Femur (tissue), 1 donor: ENCODE measurements around the gene KLHL35.
A peak's percentile ranks its signal among the peaks of the same experiment; 100 is the strongest.

ENCODE experiments used
- DNase-seq: peaks from one replicate; pipeline ENCODE4 v3.0.0-alpha.2; 2017

KLHL35 gene, protein sequence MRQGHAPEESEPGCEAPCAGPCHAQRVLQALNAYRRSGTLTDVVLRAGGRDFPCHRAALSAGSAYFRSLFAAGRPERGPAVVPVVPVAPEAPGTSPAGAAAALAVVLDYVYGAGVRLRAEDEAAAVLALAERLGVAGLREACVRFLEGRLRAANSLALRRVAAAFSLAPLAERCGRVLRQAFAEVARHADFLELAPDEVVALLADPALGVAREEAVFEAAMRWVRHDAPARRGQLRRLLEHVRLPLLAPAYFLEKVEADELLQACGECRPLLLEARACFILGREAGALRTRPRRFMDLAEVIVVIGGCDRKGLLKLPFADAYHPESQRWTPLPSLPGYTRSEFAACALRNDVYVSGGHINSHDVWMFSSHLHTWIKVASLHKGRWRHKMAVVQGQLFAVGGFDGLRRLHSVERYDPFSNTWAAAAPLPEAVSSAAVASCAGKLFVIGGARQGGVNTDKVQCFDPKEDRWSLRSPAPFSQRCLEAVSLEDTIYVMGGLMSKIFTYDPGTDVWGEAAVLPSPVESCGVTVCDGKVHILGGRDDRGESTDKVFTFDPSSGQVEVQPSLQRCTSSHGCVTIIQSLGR

DNA sequence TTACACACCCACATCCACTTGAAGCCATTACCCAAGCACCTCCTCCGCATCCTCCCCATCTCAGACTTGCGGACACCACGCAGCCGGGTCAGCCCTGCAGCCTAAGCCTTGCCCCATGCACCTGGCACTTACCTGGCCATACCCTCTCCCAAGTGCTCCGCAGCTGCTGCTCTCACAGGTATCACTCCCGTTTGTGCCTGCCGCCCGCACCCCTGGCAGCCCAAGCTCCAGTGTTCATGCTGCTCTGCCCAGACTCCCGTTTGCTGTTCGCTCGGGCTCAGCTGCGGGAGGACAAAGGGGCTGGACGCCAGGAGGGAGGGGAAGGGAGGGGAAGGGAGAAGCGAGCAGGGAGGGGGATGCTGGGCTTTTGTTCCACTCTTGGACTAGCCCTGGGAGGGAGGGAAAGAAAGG, at the start of gene KLHL35:
Gene KLHL35, minus strand, starts transcription at position 293 of the 411 bp plus-strand sequence. CDS start 2,574 bp downstream, outside the sequence.
- DNase-seq = no peak

DNA sequence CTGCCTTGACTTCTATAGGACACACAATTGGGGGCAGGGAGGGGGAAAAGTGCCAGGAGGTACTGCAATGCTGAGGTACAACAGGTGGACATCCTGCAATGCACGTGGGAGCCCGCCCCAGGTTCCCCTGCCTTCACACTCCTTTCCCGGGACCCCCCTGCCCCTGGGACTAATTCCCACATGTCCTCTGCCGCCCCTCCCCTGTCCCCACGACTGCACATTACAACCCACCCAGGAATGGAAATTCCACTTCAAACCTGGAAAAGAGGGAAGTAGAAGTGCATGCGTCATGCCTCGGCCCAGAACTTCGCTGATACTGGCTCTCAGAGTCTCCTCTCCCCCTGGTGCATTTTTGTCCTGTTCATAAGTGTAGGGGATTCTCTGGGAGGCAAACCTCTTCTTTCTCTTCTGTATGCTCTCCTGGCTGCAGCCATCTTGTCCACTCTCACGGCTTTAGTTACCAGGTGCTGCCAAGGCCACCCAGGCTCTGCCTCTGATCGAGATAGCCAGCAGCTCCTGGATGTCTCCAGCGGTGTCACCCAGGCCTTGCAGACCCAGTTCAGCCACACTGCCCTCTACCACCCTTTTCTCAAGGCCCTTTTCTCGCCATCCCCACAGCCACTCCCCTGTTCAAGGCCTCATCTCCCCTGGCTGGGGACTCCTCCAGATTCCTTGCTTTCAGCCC, 49.1 kb upstream of the KLHL35 start:
- DNase-seq = no peak

DNA sequence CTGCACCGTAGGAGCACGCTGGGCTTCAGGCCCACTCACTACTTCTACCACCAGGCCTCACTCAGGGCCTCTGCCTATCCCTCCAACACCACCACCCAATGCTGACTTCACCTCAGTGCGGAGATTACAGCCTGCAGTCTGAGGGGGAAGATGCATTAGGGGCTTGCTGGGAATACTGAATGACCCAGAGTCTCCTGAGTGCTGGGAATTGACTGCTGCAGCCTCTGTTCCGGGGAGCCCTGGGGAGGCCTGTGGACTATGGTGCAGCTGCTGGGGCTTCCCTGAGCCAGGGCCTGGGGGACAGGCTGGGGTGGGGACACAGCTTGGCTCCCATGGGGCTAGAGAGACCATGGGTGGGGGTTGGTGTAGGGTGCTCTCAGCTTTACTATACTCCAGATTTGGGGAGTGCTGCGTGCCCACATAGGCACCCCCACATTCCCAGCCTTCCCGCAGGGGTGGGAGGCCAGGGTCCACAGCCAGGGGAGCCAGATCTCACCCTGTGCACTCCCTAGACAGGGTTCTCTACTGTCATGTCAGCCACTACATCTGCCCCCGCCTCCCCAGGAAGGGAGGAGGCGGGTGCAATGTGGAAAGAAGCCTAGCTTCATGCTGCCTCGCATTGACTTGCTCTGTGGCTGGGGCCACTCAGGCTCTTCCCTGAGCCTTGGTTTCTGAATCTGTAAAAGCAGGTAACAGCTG, 48.4 kb upstream of the KLHL35 start:
- no peak for DNase-seq

DNA sequence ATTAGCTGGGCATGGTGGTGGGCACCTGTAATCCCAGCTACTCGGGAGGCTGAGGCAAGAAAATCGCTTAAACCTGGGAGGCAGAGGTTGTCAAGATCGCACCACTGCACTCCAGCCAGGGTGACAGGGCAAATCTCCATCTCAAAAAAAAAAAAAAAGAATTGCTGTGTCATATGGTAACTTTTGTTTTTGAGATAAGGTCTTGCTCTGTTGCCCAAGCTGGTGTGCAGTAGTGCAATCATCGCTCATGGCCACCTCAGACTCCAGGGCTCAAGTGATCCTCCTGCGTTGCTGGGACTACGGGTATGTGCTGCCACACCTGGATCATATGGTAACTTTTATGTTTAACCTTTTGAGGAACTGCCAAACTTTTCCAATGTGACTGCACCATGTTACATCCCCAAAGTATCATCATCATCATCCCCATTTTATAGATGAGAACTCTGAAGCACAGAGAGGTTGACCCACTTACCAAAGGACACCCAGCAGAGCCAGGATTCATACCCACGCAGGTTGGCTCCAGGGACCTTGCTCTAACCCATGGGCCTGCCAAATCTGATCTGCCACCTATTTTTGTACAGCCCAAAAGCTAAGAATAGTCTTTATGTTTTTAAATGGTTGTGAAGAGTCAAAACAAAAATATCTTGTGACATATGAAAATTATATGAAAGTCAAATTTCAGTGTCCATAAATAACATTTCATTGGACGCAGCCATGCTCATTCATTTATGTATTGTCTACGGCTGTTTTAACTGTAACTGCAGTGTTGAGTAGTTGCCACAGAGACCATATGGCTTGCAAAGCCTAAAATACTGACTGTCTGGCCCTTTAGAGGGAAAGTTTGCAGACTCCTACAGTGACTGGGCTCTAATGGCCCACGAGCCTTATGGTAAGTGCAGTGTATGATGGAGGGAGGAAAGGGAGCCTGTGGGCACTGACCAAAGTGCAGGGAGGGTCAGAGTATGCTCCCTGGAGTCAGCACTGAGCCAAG, 47.5 kb upstream of the KLHL35 start:
- DNase-seq = no peak

DNA sequence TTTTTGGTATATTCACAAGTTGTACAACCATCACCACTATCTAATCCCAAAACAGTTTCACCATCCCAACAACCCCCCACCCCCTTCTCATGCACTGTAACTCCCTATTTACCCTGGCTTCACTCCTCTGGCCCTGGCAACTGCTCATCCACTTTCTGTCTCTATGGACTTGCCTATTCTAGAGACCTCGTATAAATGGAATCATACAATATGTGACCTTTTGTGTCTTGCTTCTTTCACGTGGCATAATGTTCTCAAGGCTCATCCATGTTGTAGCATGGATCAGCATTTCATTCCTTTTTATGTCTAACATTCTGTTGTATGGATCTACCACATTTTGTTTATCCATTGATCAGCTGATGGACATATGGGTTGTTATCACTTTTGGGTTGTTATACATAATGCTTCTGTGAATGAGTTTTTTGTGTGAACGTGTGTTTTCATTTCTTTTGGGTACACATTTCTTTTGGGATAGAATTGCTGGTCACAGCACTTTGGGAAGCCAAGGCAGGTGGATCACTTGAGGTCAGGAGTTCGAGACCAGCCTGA, 46.7 kb upstream of the KLHL35 start:
- DNase-seq = no peak

DNA sequence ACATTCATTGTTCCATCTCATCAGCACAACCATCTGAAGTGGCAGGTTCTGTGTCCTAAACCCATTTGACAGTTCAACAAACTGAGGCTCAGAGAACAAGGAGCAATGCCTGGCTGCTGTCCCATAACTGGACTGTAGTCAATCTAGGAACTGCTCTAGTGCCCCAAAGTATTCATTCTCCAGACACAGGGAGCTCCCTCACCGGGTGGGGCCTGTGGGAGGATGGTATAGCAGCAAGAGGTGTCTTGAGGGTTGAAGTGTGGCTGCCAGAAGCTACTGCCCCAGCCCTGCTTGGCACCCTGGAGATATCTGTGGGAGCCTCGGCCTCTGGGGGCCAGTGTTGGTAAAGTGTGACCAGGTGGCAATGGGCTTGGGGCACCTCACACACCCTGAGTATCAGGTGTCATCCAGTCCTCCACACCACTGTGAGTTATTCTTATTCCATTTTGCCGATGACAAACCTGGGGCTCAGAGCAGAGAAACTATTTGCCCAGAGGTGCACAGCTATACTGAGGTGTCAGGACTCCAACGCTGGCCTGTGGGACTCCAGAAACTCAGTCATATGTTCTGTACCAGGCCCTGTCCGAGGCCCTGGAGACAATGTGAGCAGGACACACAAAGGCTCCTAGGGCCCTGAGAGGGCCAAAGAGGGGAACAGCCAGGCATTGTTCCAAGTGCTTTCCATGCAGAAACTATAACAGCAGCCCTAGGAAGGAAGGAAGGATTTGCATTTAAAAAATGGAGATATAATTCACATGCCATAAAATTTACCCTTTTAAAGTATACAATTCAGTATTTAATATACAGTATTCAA, 46.0 kb upstream of the KLHL35 start:
- DNase-seq = no peak

DNA sequence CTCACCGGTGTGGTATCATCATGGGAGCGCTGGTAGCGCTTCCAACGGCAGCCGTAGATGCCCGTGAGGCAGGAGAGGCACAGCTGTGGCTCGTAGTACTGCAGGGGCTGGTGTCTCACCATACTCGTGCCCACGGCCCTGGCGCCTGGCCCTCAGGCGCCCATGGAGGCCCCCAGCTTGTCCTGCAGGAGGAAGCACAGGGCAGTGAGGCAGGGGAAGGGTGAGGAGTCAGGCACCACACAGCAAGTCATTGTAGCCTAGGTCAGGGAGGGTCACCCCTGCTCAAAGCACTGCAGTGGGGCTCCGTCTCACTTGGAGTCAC, 44.6 kb upstream of the KLHL35 start:
- no peak for DNase-seq

DNA sequence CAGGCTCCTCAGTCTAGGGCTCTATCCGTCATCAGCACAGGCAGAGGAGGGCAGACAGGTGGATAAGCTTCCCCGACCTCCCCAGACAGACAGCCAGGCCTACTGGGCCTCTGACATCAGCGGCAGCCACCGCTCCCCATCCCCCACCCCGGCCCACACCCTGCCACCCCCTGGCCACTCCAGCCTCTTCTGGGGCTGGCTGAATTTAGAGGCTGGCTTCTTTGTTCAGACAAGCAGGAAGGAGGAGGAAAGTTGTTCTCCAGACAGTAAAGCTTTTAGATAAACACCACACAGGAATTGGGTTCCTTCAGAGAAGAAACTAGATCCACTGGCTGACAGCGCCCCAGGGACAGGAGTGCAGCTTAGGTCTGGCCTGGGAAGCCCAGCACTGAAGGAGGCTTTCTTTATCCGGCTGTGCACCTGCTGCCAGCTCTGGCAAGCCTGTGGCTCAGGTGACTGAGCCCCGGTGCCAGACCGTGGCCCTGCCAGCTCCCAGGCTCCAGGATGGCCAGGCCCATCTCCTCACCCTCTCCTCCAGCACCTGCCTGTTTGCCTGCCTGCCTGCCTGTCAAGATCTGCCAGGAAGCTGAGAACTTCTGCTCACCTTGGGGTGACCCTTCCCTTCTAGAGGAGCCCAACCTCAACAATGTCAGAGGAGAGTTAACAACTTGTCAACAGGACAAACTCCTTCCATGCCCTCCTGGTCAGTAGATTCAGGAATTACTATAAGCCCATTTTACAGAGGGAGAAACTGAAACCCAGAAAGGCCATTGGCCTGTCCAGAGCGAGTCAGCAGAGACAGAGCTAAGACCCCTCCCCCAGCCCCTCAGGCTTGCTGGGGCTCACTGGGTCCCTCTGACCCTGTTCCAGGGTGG, 44.0 kb upstream of the KLHL35 start:
- no peak for DNase-seq

DNA sequence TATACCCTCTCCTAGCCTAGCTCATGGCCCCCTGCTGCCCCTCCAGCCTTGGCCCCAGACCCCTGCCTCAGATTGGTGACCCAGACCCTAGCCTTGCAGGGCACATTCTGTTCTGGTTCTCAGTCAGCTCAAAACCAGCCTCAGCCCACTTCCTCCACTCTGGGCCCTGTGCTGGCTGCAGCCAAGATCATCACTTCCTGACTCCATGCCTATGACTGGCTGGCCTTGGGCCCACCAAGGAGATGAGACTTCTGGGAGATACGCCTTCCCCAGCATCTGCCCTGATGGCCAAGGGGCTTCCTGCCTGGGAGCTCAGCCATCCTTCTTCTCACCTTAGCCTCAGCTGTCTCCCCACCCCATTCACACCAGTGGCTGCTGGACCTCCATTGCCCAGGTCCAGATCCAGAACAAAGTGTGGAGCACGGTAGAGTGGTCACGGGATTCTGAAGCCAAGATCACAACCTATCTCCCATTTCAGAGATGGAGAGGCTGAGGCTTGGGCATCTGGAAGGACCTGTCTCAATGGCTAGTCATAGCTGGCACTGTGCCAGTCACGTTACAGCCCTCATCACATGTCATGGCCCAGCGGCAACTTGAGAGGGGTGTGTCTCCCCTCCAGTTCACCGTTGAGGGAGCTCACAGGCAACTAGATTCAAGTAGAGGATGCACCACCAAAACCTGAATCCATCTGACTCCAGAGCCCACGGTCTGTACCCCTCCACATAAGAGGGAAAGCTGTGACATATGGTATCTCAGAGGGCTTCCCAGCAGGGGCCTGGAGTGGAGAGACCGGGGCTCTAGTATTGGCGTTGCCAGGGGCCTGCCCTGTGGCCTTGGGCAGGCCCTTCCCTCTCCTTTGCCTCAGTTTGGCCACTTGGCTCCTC, 43.0 kb upstream of the KLHL35 start:
- DNase-seq = peak; percentile 40

DNA sequence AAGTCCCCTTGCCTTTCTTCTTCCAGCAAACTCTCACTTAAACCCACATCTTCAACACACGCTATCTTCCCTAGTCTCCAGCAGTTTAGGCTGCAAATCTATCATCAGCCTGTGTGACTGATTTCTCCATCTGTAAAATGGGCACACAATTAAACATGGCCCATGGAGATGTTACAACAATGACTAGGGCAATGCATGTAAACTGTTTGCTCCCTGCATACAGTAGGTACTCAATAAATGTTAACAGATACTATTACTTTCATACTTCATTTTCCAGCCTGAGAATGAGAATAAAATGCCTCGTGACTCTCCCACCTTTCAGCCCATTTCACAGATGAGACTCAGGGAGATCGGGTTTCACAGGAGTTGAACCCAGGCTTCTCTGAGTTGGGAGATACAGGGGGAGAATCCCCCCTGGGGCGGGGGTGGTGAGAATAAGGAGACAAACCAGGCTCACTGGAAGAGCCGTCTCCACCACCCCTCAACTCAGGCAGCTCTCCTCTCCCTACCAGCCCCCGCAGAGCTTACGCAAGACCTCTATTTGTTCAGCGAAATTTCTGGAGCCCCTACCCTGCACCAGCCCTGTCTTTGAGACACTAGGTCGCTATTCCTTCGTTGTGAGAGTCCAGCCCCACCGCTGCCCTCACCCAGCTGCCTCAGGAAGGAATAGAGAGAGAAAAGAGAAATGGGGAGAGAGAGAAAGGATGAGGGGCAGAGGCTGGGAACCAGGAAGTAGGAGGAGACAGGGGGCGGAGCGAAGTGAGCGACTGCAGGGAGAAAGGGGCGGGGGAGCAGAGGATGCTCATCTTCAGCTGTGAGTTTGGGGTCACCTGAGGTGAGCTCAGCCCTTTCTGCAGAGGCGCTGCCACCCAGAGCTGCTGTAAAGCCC, 42.1 kb upstream of the KLHL35 start:
- DNase-seq = peak; percentile 72

DNA sequence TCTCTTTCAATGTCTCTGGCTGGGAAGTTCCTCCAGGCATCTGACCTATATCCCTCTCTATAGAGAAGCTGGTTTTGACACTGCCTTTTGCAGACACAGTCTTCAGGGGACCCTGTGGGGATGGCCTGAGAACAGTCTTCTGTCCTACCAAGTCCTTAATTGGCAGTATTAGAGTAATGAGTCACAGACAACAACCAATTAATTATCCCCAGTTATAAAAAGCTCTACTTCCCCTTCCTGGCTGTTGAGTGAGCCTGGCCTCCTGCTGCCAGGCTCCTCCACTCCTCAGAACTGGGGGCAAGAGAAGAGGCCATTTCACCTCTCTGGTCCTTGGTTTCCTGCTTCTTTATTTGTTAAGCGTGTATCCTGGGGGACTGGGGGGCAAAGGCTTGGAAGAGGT, 41.2 kb upstream of the KLHL35 start:
- DNase-seq = no peak

DNA sequence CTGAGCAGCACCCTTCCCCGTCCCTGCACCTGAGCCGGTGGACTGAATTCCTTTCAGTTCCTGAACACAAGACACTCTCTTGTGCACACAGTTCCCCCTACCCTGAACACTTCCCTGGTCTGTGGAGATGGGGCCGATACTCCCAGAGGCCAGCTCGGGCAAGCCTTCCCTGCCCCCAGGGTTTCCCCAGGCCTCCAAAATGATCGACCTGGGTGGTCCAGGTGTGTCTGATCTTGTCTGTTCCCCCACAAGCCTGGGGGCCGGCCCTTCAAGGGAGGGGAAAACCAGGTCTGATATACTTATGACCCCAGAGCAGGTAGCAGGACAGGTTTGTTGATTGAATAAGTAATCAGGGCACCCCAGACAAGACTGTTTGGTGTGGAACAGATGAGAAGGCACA, 40.7 kb upstream of the KLHL35 start:
- DNase-seq = no peak

DNA sequence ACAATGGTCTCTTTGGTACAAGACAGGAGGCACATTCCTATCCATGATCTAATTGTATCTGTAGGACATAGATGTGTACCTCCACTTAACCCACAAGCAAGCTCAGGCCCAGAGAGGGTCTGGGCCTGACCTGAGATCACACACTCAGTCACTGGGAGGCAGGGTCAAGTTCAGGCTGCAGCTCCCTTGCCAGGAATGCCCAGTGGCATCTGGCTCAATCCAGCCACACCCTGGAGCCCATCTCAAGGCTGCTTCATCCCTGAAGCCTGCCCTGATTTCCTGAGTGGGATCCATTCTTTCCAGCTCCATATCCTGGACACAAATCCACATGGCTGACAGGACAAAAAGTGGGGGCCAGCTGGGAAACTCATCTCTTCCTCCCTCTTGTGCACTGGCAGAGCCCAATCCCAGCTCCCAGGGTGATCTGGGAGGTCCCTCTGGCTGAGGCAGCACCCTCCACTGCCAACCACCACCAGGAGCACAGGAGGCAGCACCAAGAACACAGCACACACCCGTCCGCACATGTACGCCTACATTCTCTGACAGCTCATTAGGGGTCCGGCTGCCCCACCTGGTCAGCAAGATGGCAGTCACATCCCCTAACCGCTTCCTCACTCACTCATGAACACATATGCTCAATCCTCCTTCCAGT, 39.2 kb upstream of the KLHL35 start:
- DNase-seq = no peak

DNA sequence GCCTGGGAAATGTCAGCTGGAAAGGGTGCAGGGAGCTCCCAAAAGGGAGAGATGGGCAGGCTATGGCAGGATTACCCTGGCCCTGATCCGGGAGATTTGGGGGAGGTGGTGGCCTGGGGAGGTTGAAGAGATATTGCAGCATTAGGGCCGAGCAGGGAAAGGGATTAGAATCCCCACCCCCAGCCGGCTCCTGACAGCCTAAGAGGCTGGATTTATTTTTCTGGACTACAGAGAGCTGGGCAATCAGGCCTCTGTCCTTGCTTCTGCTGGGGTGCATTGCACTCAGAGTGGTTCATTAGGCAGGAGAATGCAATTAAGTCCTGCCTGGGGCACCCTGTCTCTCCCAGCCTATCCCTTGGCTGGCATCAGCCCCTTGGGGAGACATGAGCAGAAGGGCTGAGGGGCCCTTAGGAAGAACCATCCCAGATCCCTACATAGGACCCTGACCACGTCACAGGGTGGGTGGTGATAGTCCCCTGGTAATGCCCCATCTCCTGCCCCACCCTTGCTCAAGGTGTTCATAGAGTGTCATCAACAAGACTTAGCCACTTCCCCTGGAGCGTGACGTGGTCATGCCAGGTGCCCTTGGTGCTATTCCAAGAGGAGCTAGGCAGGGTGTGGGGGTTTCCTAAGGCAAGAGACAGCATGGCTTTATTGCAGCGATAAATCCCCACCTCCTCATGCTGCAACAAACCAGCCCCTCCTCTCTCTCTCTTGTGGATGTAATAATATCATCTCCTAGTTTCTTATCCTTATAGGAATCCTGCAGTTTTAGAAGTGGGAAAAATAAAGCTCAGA, 38.4 kb upstream of the KLHL35 start:
- no peak for DNase-seq

DNA sequence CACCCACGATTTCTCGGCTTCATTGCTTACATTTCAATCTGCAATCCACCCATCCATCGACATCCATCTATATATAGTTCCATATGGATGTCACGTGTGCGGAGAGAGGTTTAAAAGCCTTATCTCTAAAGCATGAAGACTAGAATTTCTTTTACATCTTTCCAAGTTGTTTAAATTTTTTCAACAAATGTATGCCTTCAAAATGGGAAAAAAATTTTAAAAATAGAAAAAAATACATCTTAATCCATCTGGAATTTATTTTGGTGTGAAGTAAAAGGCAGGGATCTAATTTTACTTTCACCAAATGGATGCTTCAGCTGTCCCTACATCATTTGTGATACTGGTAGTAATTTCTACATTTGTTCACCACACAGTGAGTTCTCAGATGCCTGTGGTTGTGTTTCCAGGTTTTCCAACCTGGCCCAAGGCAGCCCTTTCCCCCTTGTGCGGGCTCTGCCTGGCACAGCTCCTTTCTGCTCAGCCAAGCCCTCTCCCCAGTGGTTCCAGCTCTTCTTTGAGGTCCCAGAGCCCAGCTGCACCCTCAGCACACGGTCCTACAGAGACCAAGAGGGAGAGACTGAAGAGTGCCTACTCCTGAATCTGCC, 37.6 kb upstream of the KLHL35 start:
- no peak for DNase-seq

DNA sequence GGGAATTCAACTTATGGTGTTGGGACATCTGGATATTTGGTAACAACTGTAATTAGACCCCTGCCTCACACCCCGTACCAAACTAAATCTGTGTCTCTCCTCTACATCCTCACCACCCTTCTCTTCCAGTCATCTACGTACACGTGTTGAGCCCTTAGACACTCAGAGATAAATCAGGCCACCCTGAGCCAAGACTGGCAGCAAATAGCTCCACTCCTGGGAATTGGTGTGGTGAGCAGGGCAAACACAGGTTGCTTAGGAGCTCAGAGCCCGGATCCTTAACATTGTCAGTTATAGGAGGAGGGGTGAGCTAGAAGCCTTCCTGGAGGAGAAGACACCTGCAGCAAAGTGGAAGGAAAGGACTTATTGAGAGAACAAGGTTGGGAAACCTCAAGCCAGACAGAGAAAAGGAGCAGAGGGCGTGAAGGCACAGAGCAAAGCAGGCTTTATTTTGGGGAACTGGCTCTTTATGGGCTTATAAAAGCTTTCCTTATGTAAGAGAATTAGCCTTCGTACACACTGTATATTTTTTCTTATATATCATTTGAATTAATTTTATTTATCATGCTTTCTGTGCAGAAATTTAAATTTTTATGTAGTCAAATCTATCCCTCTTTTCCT, 36.9 kb upstream of the KLHL35 start:
- no peak for DNase-seq
